ENCODE data around the gene PDHB. TPM values are rescaled to one million over a fixed set of nuclear protein-coding genes. Genes with fewer than 3 reads are reported as not detected.
A peak's percentile ranks its signal among the peaks of the same experiment; 100 is the strongest.

PDHB gene
- 100 to 1,000 TPM in 3 of 4 donors, 10 to 100 TPM in 1; 97.2 to 128 (median 115) TPM for polyA plus RNA-seq (ENCODE audit: insufficient read length in 4 of 4)

DNA sequence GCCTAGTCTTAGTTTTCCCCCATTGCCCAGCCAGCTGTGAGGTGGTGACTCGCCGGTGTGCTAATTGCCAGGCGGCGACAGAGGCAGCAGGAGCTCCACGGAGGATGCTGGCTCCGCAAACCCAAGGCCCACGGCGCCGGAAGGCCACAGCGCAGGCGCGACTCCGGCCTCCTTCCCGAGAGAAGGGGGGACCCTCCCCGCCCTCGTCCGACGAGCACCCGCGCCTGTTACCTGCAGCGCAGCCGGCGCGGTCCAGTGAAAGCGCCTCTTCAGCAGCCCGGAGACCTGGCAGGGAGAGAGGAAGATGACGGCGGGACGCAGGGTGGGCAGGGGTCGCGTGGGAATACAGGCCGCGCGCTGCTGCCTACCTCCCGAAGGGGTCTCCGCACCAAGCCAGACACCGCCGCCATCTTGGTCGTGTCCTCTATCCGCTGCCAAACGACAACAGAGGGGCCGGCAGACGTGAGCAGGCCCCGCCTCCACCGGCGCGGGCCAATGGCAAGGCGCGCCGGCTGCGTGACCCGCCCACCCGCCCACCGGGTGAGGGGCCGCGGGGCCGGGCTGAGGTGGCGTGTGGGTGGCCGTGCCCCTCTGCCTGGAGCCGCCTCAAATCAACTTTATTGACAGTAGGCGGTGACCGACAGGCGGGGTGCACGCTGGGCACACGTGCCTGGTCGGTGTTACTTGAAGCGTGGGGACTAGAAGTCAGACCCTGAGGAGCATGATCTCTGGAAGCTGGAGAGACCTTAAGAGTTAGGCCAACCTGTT is at the start of gene PDHB:
Gene PDHB, minus strand, starts transcription at position 433 of the 768 bp plus-strand sequence. Its CDS starts 23 bp downstream, at position 410.
- DNase-seq (ENCODE audit: low read depth in 4 of 4, low spot score in 2 of 4), result peak; percentile 83 to 89 (median 86)

DNA sequence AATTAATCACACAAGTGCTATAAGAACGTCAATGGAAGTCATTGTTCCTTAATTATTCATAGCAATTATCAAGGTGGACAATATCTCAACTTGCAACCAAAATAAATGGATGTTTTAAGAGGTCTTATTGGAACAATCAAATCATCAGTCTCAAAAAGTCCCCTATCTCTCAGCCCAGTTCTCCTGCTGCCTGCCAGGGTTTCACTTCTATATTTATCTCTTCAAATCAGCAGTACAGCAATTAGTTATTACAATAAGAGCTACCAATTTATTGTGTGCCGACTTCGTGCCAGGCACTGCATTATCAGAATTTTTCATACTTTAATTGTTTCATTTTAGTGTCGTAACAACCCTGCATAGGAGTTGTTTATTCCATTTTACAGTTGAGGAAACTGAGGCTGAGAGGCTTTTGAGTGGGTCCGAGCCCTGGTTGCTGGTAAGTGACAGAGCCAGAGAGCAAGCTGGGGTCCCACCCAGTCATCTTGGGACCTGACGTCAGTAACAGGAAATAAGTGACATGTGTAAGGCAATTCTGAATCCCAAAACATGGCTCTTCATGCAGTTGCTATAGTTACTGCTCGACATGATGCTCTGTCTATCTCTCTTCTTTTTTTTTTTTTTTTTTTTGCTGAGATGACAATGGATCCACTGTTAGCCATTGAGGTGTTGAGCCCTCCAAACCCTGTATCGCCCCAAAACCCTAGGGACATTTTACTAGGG is 49.4 kb upstream of the PDHB start:
- DNase-seq (ENCODE audit: low read depth in 4 of 4, low spot score in 2 of 4), result no peak

DNA sequence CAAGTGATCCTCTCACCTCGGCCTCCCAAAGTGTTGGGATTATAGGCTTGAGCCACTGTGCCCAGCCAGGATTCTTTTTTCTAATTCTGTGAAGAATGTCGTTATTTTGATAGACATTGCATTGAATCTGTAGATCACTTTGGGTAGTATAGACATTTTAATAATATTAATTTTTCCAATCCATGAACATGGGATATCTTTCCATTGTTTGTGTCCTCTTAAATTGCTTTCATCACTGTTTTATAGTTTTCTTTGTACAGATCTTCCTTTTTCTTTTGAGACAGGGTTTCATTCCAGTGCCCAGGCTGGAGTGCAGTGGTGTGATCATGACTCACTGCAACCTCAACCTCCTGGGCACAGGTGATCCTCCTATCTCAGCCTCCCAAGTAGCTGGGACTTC is 46.7 kb upstream of the PDHB start:
- DNase-seq (ENCODE audit: low read depth in 4 of 4, low spot score in 2 of 4), result no peak

DNA sequence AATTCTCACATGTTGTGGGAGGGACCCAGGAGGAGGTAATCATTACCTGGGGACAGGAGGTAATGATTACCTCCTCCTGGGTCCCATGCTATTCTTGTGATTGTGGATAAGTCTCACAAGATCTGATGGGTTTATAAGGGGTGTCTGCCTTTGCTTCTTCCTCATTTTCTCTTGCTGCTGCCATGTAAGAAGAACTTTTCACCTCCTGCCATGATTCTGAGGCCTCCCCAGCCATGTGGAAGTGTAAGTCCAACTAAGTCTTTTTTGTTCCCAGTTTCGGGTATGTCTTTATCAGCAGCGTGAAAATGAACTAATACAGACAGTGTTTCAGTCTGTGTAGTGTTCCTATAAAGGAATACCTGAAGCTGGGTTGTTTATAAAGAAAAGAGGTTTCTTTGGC is 45.1 kb upstream of the PDHB start:
- no peak for DNase-seq (ENCODE audit: low read depth in 4 of 4, low spot score in 2 of 4)

DNA sequence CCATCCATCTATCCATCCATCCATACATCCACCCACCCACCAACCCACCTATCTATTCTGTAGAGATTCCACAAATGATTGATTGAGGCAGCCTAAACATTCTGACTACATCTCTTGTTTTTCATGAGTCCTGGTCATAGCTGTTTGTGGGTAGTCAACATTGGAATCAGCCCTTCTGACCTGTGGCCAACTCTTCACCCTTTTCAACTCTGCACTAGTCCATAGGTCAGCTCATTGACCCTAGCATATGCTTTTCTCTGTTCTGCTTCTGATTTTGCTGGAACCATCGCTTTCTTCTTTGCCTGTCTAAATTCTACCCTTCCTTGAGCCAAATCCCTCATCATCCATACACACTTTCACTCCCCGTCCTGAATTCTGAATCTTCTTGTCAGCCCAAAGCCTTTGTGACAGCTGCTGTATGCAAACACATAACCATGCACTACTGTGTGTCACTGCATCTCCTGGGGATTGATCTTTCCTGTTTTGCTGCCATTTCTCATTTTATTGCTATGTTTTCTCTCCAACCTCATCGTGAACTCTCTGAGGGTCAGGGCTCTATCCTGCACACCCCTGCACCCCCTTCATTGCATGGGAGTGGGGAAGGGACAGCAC is 41.4 kb upstream of the PDHB start:
- DNase-seq (ENCODE audit: low read depth in 4 of 4, low spot score in 2 of 4), result no peak

DNA sequence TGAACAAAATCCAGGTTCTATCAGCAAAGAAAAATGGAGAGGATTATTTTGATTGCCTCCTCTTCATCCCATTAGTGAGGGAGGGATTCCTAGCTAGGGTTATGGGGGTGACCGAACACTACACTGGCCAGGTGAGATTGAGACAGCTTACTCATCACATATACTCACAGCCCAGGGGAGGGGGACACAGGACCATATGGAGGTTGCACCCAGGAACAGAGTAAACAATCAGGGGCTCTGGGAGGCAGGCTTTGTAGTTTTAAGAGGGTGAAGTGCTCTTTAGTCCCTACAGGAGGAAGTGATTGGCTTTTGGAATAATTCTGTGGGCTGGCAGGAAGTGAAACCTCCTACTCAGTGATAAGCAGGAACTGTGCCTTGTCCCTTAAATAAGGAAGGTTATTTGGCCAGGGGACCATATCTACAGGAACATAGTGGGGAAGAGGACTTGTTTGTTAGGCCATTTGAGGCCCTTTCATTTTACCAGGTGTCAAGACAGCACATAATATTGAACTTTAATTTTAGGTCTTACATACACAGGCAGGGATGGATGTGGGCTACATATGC is 40.8 kb upstream of the PDHB start:
- no peak for DNase-seq (ENCODE audit: low read depth in 4 of 4, low spot score in 2 of 4)

DNA sequence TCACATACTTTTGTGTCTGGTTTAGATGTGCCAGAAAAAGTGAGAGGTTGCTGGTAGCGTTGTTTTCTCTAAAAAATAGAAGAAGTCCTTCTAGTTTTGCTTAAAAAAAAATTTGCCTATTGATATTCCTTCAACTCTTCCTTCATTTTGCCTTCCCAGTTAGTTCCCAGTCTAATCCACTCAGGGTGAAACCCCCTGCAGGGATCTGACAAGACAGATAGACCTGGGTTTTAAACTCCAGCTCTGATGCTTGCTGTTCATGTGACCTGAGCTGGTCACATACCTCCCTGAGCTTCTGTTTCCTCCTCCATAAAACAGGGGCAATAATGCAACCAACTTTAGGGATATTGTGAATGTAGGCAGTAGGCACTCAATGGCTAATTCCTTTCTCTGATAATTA is 39.6 kb upstream of the PDHB start:
- no peak for DNase-seq (ENCODE audit: low read depth in 4 of 4, low spot score in 2 of 4)

DNA sequence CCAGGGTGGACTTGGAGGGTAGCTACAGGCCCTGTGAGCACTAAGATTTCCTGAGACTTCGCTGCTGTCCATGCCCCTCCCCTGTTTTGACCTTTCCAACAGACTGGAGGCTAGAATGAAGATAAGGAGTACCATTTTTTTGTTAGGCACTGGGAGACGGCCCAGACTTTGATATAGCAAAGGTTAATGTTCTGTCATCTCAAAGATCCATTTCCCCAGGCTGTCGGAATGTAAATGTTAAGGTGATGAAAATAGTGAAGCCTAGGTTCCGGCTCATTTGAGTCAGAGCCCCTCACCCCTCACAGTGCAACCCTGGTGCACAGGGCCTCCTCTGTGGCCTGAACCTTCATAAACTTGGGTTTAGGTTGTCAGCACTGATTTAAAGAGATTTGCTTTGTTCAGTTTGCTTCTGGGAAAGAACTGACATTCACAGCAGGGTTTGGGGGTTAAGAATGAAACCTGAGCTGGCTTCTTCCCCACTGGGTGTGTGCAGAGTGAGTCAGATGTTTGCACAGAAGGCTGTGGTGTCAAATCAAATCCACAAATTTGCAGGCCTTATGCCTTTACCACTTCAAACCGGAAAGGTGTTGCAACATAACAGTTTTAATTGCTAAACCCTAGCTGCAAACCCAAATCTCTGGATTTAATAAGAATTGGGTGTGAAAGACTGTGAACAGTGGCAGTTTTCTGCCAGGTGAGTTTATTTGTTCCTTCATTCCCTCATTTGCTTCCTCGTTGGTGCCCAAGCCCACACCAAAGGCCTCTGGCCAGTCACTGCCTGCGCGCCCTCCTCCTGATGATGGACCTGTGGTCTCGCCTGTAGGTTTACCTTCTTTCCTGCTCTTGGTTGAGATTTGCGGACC is 37.6 kb upstream of the PDHB start:
- no peak for DNase-seq (ENCODE audit: low read depth in 4 of 4, low spot score in 2 of 4)

DNA sequence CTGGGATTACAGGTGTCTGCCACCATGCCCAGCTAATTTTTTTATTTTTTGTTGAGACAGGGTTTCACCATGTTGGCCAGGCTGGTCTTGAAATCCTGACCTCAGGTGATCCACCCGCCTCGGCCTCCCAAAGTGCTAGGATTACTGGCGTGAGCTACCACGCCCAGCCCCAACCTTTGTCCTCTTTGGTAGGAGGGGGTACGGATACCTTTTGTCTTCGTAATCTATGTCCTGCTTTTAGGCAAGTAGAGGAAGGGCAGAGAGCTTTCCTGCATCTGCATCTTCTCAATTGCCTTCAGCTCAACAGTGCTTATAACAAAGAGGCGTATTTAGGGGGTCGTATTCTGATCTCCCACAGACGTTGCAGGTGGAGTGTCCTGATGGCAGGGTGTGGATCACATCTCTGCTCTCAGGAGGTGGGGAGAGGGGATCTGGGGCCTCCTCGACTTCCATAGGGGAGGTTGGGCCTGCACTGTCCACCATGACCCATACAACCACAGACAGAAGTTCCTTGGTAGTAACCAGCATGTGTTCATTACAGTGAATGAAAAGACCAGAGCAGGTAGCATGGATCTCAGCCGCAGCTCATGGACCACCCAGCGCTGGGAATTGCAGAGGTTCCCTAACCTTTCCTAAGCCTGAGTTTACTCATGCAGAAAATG is 36.9 kb upstream of the PDHB start:
- no peak for DNase-seq (ENCODE audit: low read depth in 4 of 4, low spot score in 2 of 4)

DNA sequence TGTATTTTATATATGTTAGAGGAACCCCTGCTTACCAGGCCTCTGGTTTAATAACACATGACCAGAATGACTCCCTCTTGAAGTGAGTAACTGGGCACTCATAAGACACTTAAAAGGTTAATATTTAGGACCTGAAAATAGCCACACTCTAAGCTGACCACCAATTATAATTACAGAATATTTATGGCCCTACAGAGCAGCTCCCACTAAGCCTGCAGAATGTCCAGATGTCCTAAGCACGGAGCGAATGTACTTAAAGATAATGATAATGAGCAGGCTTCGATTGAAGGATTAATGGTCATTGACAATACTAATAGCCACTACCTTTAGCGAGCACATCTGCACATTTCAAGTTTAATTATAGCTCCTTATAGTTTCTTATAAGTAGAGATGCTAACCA is 35.5 kb upstream of the PDHB start:
- DNase-seq (ENCODE audit: low read depth in 4 of 4, low spot score in 2 of 4), result no peak

DNA sequence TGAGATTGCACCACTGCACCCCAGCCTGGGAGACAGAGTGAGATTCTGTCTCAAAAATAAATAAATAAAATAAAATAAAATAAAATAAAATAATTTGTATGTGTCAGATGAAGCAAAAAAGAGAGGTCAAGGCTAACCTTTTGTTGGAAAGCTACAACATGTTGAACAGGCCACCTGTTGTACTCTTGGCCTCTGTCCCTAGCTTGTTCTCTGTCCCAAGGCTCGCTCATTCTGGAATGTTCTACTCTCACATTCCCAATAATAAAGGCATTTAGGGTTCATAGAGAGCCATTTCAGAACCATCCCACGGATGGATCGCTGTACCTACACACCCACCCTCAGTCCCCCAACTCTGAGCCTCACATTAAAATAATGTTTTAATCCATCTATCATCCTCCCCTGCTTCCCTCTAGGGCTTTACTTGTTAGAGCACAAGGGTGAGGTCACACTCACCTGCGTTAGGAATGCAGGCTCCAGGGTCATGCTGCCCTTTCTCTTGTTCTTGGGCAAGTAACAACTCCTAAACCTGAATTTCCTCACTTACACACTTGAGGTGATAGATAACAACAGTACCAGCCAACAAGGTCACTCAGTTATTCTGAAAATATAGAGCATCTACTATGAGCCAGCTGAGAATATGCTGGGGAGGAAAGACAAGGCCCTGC is 33.4 kb upstream of the PDHB start:
- DNase-seq (ENCODE audit: low read depth in 4 of 4, low spot score in 2 of 4), result no peak

DNA sequence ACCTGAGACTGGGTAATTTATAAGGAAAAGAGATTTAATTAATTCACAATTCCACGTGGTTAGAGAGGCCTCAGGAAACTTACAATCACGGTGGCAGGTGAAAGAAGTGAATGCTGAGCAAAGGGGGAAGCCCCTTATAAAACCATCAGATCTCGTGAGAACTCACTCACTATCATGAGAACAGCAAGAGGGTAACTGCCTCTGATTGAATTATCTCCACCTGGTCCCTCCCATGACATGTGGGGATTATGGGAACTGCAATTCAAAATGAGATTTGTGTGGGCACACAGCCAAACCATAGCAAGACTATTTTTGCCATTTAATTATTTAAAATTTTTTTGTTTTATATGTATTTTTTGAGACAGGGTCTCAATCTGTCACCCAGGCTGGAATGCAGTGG is 31.2 kb upstream of the PDHB start:
- no peak for DNase-seq (ENCODE audit: low read depth in 4 of 4, low spot score in 2 of 4)

DNA sequence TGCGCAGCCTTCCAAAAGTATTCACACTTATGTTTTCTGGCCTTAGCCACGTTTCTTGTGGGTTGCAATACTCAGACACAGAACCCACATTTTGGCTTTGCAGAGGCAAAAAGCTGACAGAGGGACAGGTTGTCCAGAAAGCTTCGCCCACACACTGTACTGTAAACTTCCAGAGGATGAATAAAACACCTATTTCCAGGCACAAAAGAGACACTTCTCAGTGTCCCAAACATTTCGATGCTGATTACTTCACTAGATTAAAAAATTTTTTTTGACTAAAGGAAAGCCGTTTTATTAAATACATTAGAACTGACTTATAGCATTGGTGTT is 30.3 kb upstream of the PDHB start:
- DNase-seq (ENCODE audit: low read depth in 4 of 4, low spot score in 2 of 4), result no peak

DNA sequence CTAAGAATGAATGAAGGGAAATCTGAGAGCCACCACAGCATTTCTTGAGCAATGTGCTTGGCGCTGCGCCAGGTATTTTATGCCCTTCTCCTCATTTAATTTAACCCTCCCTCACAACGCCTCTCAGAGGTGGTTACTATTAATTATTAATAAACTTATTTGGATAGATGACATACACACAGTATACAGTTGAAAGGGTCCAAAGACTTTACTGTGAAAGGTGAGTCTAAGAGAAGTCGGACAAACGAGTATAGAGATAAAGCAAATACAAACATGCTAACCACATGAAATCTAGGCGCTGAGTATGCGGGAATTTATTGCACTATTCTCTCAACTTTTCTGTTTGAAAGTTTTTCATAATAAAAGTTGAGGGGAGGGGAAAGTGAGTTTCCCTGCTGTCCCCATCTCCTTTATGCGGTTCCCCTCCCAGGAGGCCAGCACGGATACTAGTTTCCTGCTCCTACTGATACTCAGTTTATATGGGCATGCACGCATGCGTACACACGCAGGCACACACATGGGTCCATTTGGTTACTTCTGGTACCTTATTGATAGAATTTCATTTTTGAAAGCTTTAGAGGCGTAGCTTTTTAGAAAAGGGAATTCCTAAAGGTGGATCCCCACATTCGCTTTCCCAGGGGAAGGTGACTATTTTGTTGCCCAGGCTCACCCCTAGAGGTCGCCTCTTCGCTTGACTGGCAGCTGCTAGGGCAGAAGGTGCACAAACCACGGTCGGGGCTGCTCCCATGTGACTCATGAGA is 29.7 kb upstream of the PDHB start:
- DNase-seq (ENCODE audit: low read depth in 4 of 4, low spot score in 2 of 4), result peak in 1 of 4 donors; percentile 36

DNA sequence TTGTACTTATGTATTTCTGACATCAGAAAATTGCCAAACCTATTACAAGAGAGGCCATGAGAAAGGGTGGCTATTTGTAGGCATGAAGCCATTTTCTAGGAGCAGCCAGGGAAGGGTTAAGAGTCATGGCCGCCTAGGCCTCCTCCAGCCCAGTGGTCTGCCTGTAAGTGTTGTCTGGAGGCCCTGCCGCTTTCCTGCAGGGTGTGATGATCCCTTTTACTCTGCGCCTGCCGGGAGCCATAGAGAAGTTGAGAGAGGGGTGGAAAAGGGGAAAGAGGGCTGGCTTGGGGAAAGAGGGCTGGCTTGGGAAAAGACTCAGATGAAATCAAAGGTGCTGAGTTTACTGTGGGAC is 29.2 kb upstream of the PDHB start:
- no peak for DNase-seq (ENCODE audit: low read depth in 4 of 4, low spot score in 2 of 4)

DNA sequence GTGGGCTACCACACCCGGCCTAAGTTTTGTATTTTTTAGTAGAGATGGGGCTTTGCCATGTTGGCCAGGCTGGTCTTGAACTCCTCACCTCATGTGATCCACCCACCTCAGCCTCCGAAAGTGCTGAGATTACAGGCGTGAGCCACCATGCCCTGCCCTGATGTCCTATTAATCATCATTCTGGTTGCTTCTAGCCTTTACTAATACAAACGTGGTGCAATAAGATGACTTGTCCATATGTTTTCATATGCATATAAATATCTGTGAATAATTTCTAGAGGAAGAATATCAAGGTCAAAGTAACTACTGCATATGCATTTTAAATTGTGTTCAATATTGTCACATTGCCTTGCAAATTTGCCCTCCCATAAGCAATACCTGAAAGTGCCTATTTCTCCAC is 25.5 kb upstream of the PDHB start:
- no peak for DNase-seq (ENCODE audit: low read depth in 4 of 4, low spot score in 2 of 4)

DNA sequence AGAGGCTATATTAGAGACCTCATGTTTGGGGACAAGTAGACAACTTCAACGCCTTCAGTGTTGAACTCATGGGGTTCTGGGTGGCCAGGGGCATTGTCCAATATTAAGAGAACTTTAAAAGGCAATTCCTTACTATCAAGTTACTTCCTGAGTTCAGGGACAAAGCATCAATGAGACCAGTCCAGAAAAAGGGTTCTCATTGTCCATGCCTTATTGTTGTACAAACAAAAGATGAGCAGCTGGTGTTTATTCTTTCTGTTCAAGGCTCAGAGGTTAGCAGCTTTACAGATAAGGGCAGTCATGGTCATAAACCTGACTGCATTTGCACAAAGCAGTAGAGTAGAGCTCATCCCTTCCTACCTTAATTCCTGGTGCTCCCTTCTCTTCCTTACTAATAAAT is 18.5 kb upstream of the PDHB start:
- DNase-seq (ENCODE audit: low read depth in 4 of 4, low spot score in 2 of 4), result no peak

DNA sequence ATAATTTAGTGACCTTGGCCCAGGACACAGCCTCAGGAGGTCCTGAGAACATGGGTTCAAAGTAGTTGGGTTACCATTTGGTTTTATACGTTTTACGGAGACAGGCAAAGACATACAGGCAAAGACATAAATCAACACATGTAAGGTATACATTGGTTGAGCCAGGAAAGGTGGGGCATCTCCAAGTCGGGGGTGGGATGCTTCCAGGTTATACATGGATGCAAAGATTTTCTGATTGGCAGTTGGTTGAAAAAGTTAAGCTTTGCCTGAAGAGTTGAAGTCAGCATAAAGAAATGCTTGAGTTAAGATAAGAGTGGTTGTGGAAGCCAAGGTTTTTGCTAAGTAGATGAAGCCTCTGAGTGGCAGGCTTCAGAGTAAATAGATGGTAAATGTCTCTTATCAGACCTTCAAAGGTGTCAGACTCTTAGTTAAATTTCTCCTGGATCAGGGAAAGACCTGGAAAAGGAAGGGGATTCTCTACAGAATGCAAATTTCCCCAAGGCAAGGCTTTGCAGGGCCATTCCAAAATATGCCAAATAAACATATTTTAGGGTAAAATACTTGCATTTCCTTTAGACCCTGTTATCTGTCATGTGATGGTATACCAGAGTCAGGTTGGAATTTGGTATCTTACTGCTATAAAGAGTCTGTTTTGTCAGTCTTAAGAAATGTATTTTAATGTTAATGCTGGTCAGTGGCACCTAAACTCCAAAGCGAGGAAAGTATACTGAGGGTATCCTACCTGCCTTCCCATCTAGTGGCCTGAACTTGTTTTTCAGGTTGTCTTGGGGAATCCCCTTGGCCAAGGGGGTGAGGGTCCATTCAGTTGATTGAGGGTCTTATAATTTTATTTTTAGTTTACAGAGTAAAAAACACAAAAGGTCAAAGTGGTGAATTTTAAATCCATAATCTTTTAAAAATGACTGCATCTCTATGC is 8.2 kb upstream of the PDHB start:
- no peak for DNase-seq (ENCODE audit: low read depth in 4 of 4, low spot score in 2 of 4)

Measured in left renal cortex interstitium (tissue), 4 donors.